ENCODE results near the gene MAGOHB. TPM values are rescaled to one million over a fixed set of nuclear protein-coding genes. Genes with fewer than 3 reads are reported as not detected.

Gene MAGOHB
- total and polyA plus RNA-seq, 4 donors, result 19.3 to 39.7 (median 23.1) TPM

GRCh38 chr12:10610188-10610587 is 3.2 kb downstream of the MAGOHB start:
- 92 to 96% methylated on average over 3 of the region's 3 CpGs for WGBS, 2 donors
- no peak for TF ChIP-seq CTCF (IDR thresholded peaks at IDR 0.05; ENCODE audit: control extremely low read depth, extremely low read depth)
- Histone ChIP-seq H3K9me3 (ENCODE audit: control insufficient read depth in 4 of 4, insufficient read depth in 3 of 4, low read length in 3 of 4) (no peaks in the 10 kb centered on the region), H3K4me3 (no peak overlapping the region), H3K9ac (ENCODE audit: insufficient read depth in 1 of 2, low read length in 2 of 2) (no peak overlapping the region), H3K4me1 (ENCODE audit: control insufficient read depth in 5 of 5, insufficient read depth in 5 of 5, low read length in 5 of 5) (peaks cover 0 to 17% (median 3%) of the 10 kb centered on the region in 5 donors), H3K27me3 (ENCODE audit: control insufficient read depth in 3 of 3, insufficient read depth in 3 of 3, low read length in 2 of 3) (no peaks in the 10 kb centered on the region), H3K36me3 (ENCODE audit: control insufficient read depth in 4 of 4, insufficient read depth in 4 of 4, low read length in 4 of 4) (peaks cover 3 to 34% (median 8%) of the 10 kb centered on the region in 4 donors), H3K27ac (ENCODE audit: low read depth in 1 of 2, low read length in 1 of 2) (no peak overlapping the region)
- DNase-seq, result no peak
- ATAC-seq (ENCODE audit: insufficient read depth, low FRiP score), result no peak

- H3K4me1 ChIP-seq (ENCODE audit: control insufficient read depth in 5 of 5, insufficient read depth in 5 of 5, low read length in 5 of 5), result peaks cover 0 to 12% (median 3%) of the 10 kb centered on the region in 5 donors
- H3K36me3 ChIP-seq (ENCODE audit: control insufficient read depth in 4 of 4, insufficient read depth in 4 of 4, low read length in 4 of 4), result peaks cover 3 to 35% (median 9%) of the 10 kb centered on the region in 4 donors
- TF ChIP-seq CTCF (IDR thresholded peaks at IDR 0.05; ENCODE audit: control extremely low read depth, extremely low read depth), result no peak
- H3K9ac ChIP-seq (ENCODE audit: insufficient read depth in 1 of 2, low read length in 2 of 2), result no peak overlapping the region
- 90 to 94% methylated on average over 3 of the region's 3 CpGs for WGBS, 2 donors
- H3K27ac ChIP-seq (ENCODE audit: low read depth in 1 of 2, low read length in 1 of 2), result no peak overlapping the region
- DNase-seq (peak in 1 of 3 donors; percentile 3), ATAC-seq (ENCODE audit: insufficient read depth, low FRiP score) (no peak)
- H3K27me3 ChIP-seq (ENCODE audit: control insufficient read depth in 3 of 3, insufficient read depth in 3 of 3, low read length in 2 of 3), result no peaks in the 10 kb centered on the region
- no peak overlapping the region for H3K4me3 ChIP-seq
- no peaks in the 10 kb centered on the region for H3K9me3 ChIP-seq (ENCODE audit: control insufficient read depth in 4 of 4, insufficient read depth in 3 of 4, low read length in 3 of 4)
These were observed 5.4 kb downstream of the MAGOHB start for GRCh38 chr12:10607885-10608458.

- no peak for DNase-seq
- ATAC-seq (ENCODE audit: insufficient read depth, low FRiP score), result no peak
These were observed 11.5 kb downstream of the MAGOHB start for GRCh38 chr12:10601860-10602259.

More at GRCh38 chr12:10601860-10602259, 11.5 kb downstream of the MAGOHB start:
- no peaks in the 10 kb centered on the region for H3K4me1 ChIP-seq (ENCODE audit: control insufficient read depth in 5 of 5, insufficient read depth in 5 of 5, low read length in 5 of 5)
- H3K4me3 ChIP-seq, result no peak overlapping the region
- no peaks in the 10 kb centered on the region for H3K27me3 ChIP-seq (ENCODE audit: control insufficient read depth in 3 of 3, insufficient read depth in 3 of 3, low read length in 2 of 3)
- H3K9ac ChIP-seq (ENCODE audit: insufficient read depth in 1 of 2, low read length in 2 of 2), result no peak overlapping the region
- no peaks in the 10 kb centered on the region for H3K9me3 ChIP-seq (ENCODE audit: control insufficient read depth in 4 of 4, insufficient read depth in 3 of 4, low read length in 3 of 4)
- 96 to 97% methylated on average over 2 of the region's 2 CpGs for WGBS, 2 donors
- TF ChIP-seq CTCF (IDR thresholded peaks at IDR 0.05; ENCODE audit: control extremely low read depth, extremely low read depth), result no peak
- peaks cover 0 to 8% (median 3%) of the 10 kb centered on the region in 4 donors for H3K36me3 ChIP-seq (ENCODE audit: control insufficient read depth in 4 of 4, insufficient read depth in 4 of 4, low read length in 4 of 4)
- no peak overlapping the region for H3K27ac ChIP-seq (ENCODE audit: low read depth in 1 of 2, low read length in 1 of 2)

Data from lung (tissue), 12 donors.